MM.1S (cell line): ENCODE data around the gene ADCY5.

Experiments
- CTCF ChIP-seq: fragments of 300-600 bp; sonication (generic); IDR thresholded peaks from 2 replicates; pipeline ENCODE4 v1.5.1; 2016; ENCODE audit warnings: antibody characterized with exemption, low read length, mixed read lengths
- EZH2 ChIP-seq: fragments of 300-600 bp; sonication (generic); optimal IDR thresholded peaks from 2 replicates; pipeline ENCODE3; 2017; ENCODE audit warnings: low read depth, mild to moderate bottlenecking, antibody characterized with exemption, low read length, mixed read lengths

DNA sequence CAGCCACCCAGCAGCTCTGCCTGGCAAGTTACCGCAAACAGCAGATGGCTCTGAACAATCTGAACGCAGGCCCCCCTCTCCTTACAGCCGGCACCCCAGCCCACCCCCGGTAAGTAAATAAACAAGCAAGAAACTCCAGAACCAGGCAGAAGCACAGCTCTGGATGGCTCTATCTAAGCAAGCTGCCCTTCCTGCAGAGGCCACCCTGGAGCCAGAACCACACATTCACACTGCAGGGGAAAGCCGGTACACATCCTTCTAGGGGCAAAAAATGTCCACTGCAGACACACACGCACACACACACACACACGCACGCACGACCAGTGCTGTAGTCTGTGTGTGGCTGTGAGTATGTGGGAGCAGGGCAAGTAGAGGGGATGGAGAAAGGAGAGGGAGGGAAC is 63.9 kb downstream of the ADCY5 start:
- TF ChIP-seq CTCF (no peak), EZH2 (no peak)
